ENCODE data around the gene LFNG.

Gene LFNG

DNA sequence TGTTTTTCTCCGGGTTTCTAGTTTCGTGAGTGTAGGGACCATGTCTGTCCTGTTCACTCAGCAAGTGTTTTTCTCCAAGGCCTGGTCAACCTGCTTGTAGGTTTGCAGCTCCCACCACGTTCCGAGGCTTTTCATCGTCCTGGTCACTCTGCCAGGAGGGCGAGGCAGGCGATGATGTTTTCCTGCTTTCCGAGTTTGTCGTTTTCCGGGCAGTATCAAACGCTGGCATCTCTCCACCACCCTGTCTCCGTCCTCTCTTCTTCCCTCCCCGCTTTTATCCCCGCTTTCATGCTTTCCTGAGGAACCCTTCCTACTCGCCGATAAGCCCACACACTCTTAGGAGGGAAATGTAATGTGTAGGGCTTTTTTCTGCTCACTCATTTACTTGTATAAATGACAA is 50.4 kb downstream of the LFNG start:
- no peak overlapping the region for H3K4me3 ChIP-seq (ENCODE audit: low read length)
- no peak for DNase-seq (ENCODE audit: low read depth)
- TF ChIP-seq, protein P1, sequence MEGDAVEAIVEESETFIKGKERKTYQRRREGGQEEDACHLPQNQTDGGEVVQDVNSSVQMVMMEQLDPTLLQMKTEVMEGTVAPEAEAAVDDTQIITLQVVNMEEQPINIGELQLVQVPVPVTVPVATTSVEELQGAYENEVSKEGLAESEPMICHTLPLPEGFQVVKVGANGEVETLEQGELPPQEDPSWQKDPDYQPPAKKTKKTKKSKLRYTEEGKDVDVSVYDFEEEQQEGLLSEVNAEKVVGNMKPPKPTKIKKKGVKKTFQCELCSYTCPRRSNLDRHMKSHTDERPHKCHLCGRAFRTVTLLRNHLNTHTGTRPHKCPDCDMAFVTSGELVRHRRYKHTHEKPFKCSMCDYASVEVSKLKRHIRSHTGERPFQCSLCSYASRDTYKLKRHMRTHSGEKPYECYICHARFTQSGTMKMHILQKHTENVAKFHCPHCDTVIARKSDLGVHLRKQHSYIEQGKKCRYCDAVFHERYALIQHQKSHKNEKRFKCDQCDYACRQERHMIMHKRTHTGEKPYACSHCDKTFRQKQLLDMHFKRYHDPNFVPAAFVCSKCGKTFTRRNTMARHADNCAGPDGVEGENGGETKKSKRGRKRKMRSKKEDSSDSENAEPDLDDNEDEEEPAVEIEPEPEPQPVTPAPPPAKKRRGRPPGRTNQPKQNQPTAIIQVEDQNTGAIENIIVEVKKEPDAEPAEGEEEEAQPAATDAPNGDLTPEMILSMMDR (conservative IDR thresholded peaks at IDR 0.05; ENCODE audit: low read length) = no peak

DNA sequence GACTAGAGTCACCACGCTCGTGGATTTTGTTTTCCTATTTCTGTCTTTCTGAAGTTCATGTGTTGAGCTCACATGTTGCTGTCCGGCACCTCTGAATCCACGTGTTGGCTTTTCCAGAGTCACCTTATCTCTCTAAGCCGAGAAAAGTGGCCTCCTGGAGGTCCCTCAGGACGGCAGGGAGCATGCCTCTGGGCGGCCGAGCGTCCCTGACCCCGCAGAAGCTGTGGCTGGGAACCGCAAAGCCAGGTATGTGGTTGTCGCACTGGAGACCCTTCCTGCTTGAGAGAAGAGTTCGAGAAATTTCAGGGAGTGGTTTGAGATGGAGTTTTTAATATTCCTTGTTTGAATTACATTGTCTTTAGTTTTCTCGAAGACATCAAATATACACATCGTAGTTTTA is 51.8 kb downstream of the LFNG start:
- TF ChIP-seq, protein P1 (conservative IDR thresholded peaks at IDR 0.05; ENCODE audit: low read length) = no peak
- no peak for DNase-seq (ENCODE audit: low read depth)
- no peak overlapping the region for H3K4me3 ChIP-seq (ENCODE audit: low read length)

DNA sequence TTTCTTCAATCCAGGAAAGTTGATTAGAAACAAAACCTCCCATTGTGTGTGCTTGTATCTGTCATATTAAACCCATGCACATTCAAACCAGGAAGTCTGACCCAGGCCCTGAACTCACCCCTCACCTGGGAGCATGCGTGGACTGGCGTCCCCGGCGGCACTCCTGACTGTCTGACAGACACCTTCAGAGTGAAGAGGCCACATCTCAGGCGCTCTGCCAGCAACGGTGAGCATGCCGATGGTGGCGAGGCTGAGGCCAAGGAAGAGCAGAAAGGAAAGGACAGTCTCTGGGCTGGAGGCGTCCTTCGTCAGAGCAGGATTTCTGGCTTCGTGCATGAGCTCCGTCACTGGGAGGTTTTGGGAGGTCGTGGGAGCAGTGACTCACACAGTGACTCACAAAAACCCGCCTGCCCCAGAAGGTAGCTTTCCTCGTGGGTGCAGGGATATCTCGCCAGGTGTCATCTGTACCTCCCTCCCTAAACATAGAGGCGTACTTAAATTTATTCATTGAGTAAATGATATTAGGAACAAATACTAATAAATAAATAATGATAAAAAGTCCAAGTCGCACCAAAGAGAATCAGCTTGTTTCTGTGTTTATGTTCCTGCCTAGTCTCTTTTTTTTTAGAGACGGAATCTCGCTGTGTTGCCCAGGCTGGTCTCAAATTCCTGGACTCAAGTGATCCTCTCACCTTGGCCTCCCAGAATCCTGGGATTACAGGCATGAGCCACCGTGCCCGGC is 52.7 kb downstream of the LFNG start:
- TF ChIP-seq, protein P1 (conservative IDR thresholded peaks at IDR 0.05; ENCODE audit: low read length) = no peak
- H3K4me3 ChIP-seq (ENCODE audit: low read length) = no peak overlapping the region
- no peak for DNase-seq (ENCODE audit: low read depth)

DNA sequence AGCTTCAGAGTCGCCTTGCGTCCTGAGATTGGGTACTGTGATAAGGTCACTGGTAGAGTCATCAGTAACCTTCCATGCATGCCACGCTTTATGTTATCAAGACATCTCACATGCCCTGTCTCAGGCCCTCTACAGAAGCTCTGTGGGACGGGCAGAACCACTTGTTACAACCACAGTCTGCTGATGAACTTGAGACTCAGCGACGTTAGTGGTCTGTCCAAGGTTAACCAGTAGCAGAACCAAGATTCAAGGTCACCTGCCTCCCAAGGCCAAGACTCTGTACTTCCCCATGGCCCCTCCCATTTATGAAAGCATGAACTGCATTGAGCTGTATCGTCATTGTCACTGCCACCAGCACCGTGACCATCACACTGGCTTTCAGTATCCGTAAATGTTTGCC is 54.2 kb downstream of the LFNG start:
- no peak overlapping the region for H3K4me3 ChIP-seq (ENCODE audit: low read length)
- TF ChIP-seq, protein P1 (conservative IDR thresholded peaks at IDR 0.05; ENCODE audit: low read length) = no peak

GRCh38 chr7:2575046-2575732 is 55.6 kb downstream of the LFNG start:
- DNase-seq (ENCODE audit: low read depth) = no peak
- no peak overlapping the region for H3K4me3 ChIP-seq (ENCODE audit: low read length)
- TF ChIP-seq, protein P1 (conservative IDR thresholded peaks at IDR 0.05; ENCODE audit: low read length) = no peak

More for the DNA sequence above, 54.2 kb downstream of the LFNG start:
- DNase-seq (ENCODE audit: low read depth) = no peak

- TF ChIP-seq, protein P1 (conservative IDR thresholded peaks at IDR 0.05; ENCODE audit: low read length) = no peak
- DNase-seq (ENCODE audit: low read depth) = peak; percentile 70
- H3K4me3 ChIP-seq (ENCODE audit: low read length) = no peak overlapping the region
These were observed 56.3 kb downstream of the LFNG start for GRCh38 chr7:2575733-2576340.

All from AG10803 (cell line).